ENCODE measurements around the gene PGM2L1. TPM values are rescaled to one million over a fixed set of nuclear protein-coding genes. Genes with fewer than 3 reads are reported as not detected.
"Not testable (repeated sequence)": the region's sequence is repeated elsewhere in the genome, so short reads cannot be mapped to it uniquely, and the experiment has no call there.

Gene PGM2L1
- total and polyA plus RNA-seq, 5 donors from 2014 or later, result 5.9 to 16.8 (median 7.3) TPM

- ATAC-seq (ENCODE audit: low read depth in 2 of 2) (no peak), DNase-seq (no peak)
Observed at GRCh38 chr11:74332291-74332690, 65.9 kb downstream of the PGM2L1 start.

GRCh38 chr11:74331000-74331399 is 67.2 kb downstream of the PGM2L1 start:
- H3K27me3 Mint-ChIP-seq; H3K27me3 ChIP-seq (ENCODE audit: control insufficient read depth, insufficient read depth, low read length); H3K9me3 Mint-ChIP-seq; DNase-seq; H3K36me3 Mint-ChIP-seq; H3K4me1 ChIP-seq (ENCODE audit: control insufficient read depth, insufficient read depth, low read length, poor library complexity, severe bottlenecking); H3K9me3 ChIP-seq (ENCODE audit: control insufficient read depth in 2 of 2, low read length in 2 of 2); H3K4me3 ChIP-seq (ENCODE audit: low read depth, low read length); H3K4me1 Mint-ChIP-seq; H3K4me3 Mint-ChIP-seq; ATAC-seq (ENCODE audit: low read depth in 2 of 2); H3K27ac Mint-ChIP-seq; H3K27ac ChIP-seq (ENCODE audit: insufficient read depth, low read length, poor library complexity, severe bottlenecking): not testable (repeated sequence)
- H3K36me3 ChIP-seq (ENCODE audit: control insufficient read depth, insufficient read depth, low read length), result peaks cover 13% of the 10 kb centered on the region

More at GRCh38 chr11:74332291-74332690, 65.9 kb downstream of the PGM2L1 start:
- Histone ChIP-seq H3K9me3 (ENCODE audit: control insufficient read depth in 2 of 2, low read length in 2 of 2) (no peaks in the 10 kb centered on the region), H3K27ac (ENCODE audit: insufficient read depth, low read length, poor library complexity, severe bottlenecking) (no peak overlapping the region), H3K4me1 (ENCODE audit: control insufficient read depth, insufficient read depth, low read length, poor library complexity, severe bottlenecking) (no peaks in the 10 kb centered on the region), H3K4me3 (ENCODE audit: low read depth, low read length) (no peak overlapping the region), H3K27me3 (ENCODE audit: control insufficient read depth, insufficient read depth, low read length) (no peaks in the 10 kb centered on the region), H3K36me3 (ENCODE audit: control insufficient read depth, insufficient read depth, low read length) (peaks cover 25% of the 10 kb centered on the region)
- Mint-ChIP-seq H3K27ac (peak overlapping the region in 1 of 3 donors; percentile 87), H3K36me3 (peaks cover 8% of the 10 kb centered on the region), H3K4me3 (no peak overlapping the region), H3K27me3 (no peaks in the 10 kb centered on the region), H3K4me1 (peaks cover 0 to 4% (median 0%) of the 10 kb centered on the region in 4 donors), H3K9me3 (no peaks in the 10 kb centered on the region)

GRCh38 chr11:74330075-74330858 is 68.0 kb downstream of the PGM2L1 start:
- peaks cover 4% of the 10 kb centered on the region for H3K36me3 Mint-ChIP-seq
- H3K4me3 Mint-ChIP-seq, result no peak overlapping the region
- peaks cover 12% of the 10 kb centered on the region for H3K36me3 ChIP-seq (ENCODE audit: control insufficient read depth, insufficient read depth, low read length)
- H3K9me3 ChIP-seq (ENCODE audit: control insufficient read depth in 2 of 2, low read length in 2 of 2), result no peaks in the 10 kb centered on the region
- H3K9me3 Mint-ChIP-seq, result no peaks in the 10 kb centered on the region
- DNase-seq (no peak), ATAC-seq (ENCODE audit: low read depth in 2 of 2) (no peak)
- H3K27ac Mint-ChIP-seq, result peak overlapping the region in 1 of 3 donors; percentile 36
- H3K27me3 Mint-ChIP-seq, result no peaks in the 10 kb centered on the region
- H3K27me3 ChIP-seq (ENCODE audit: control insufficient read depth, insufficient read depth, low read length), result no peaks in the 10 kb centered on the region
- H3K4me1 ChIP-seq (ENCODE audit: control insufficient read depth, insufficient read depth, low read length, poor library complexity, severe bottlenecking), result no peaks in the 10 kb centered on the region
- no peak overlapping the region for H3K4me3 ChIP-seq (ENCODE audit: low read depth, low read length)
- H3K4me1 Mint-ChIP-seq, result peaks cover 0 to 4% (median 0%) of the 10 kb centered on the region in 4 donors
- no peak overlapping the region for H3K27ac ChIP-seq (ENCODE audit: insufficient read depth, low read length, poor library complexity, severe bottlenecking)

GRCh38 chr11:74327076-74327475 is 71.2 kb downstream of the PGM2L1 start:
- Histone ChIP-seq H3K9me3 (ENCODE audit: control insufficient read depth in 2 of 2, low read length in 2 of 2) (no peaks in the 10 kb centered on the region), H3K27ac (ENCODE audit: insufficient read depth, low read length, poor library complexity, severe bottlenecking) (no peak overlapping the region), H3K4me3 (ENCODE audit: low read depth, low read length) (no peak overlapping the region), H3K4me1 (ENCODE audit: control insufficient read depth, insufficient read depth, low read length, poor library complexity, severe bottlenecking) (no peaks in the 10 kb centered on the region), H3K27me3 (ENCODE audit: control insufficient read depth, insufficient read depth, low read length) (no peaks in the 10 kb centered on the region), H3K36me3 (ENCODE audit: control insufficient read depth, insufficient read depth, low read length) (peaks cover 7% of the 10 kb centered on the region)
- Mint-ChIP-seq H3K36me3 (no peaks in the 10 kb centered on the region), H3K4me3 (no peak overlapping the region), H3K4me1 (no peaks in the 10 kb centered on the region), H3K9me3 (no peaks in the 10 kb centered on the region), H3K27ac (no peak overlapping the region), H3K27me3 (peaks cover 7% of the 10 kb centered on the region)
- no peak for DNase-seq
- no peak for ATAC-seq (ENCODE audit: low read depth in 2 of 2)

- Mint-ChIP-seq H3K9me3 (no peaks in the 10 kb centered on the region), H3K4me3 (no peak overlapping the region), H3K4me1 (no peaks in the 10 kb centered on the region), H3K36me3 (no peaks in the 10 kb centered on the region), H3K27me3 (peaks cover 7% of the 10 kb centered on the region), H3K27ac (no peak overlapping the region)
- Histone ChIP-seq H3K27ac (ENCODE audit: insufficient read depth, low read length, poor library complexity, severe bottlenecking) (no peak overlapping the region), H3K4me3 (ENCODE audit: low read depth, low read length) (no peak overlapping the region), H3K27me3 (ENCODE audit: control insufficient read depth, insufficient read depth, low read length) (no peaks in the 10 kb centered on the region), H3K4me1 (ENCODE audit: control insufficient read depth, insufficient read depth, low read length, poor library complexity, severe bottlenecking) (no peaks in the 10 kb centered on the region), H3K9me3 (ENCODE audit: control insufficient read depth in 2 of 2, low read length in 2 of 2) (no peaks in the 10 kb centered on the region), H3K36me3 (ENCODE audit: control insufficient read depth, insufficient read depth, low read length) (peaks cover 3% of the 10 kb centered on the region)
- DNase-seq (no peak), ATAC-seq (ENCODE audit: low read depth in 2 of 2) (no peak)
Observed at GRCh38 chr11:74326665-74327064, 71.6 kb downstream of the PGM2L1 start.

GRCh38 chr11:74325649-74326645 is 72.3 kb downstream of the PGM2L1 start:
- Mint-ChIP-seq H3K27ac (no peak overlapping the region), H3K4me1 (no peaks in the 10 kb centered on the region), H3K4me3 (no peak overlapping the region), H3K9me3 (no peaks in the 10 kb centered on the region), H3K27me3 (peaks cover 7% of the 10 kb centered on the region), H3K36me3 (no peaks in the 10 kb centered on the region)
- Histone ChIP-seq H3K4me1 (ENCODE audit: control insufficient read depth, insufficient read depth, low read length, poor library complexity, severe bottlenecking) (no peaks in the 10 kb centered on the region), H3K4me3 (ENCODE audit: low read depth, low read length) (no peak overlapping the region), H3K36me3 (ENCODE audit: control insufficient read depth, insufficient read depth, low read length) (no peaks in the 10 kb centered on the region), H3K27ac (ENCODE audit: insufficient read depth, low read length, poor library complexity, severe bottlenecking) (no peak overlapping the region), H3K27me3 (ENCODE audit: control insufficient read depth, insufficient read depth, low read length) (peaks cover 2% of the 10 kb centered on the region), H3K9me3 (ENCODE audit: control insufficient read depth in 2 of 2, low read length in 2 of 2) (no peaks in the 10 kb centered on the region)
- DNase-seq, result no peak
- no peak for ATAC-seq (ENCODE audit: low read depth in 2 of 2)

GRCh38 chr11:74322667-74323066 is 75.6 kb downstream of the PGM2L1 start:
- H3K9me3 Mint-ChIP-seq, result peaks cover 0 to 4% (median 4%) of the 10 kb centered on the region in 7 donors
- H3K27me3 ChIP-seq (ENCODE audit: control insufficient read depth, insufficient read depth, low read length), result peaks cover 6% of the 10 kb centered on the region

More at GRCh38 chr11:74322667-74323066, 75.6 kb downstream of the PGM2L1 start:
- Mint-ChIP-seq H3K36me3 (no peaks in the 10 kb centered on the region), H3K4me1 (no peaks in the 10 kb centered on the region), H3K27me3 (peaks cover 17% of the 10 kb centered on the region), H3K4me3 (no peak overlapping the region), H3K27ac (no peak overlapping the region)
- peaks cover 3 to 5% of the 10 kb centered on the region in 2 experiments for H3K9me3 ChIP-seq (ENCODE audit: control insufficient read depth in 2 of 2, low read length in 2 of 2)
- no peaks in the 10 kb centered on the region for H3K4me1 ChIP-seq (ENCODE audit: control insufficient read depth, insufficient read depth, low read length, poor library complexity, severe bottlenecking)
- ATAC-seq (ENCODE audit: low read depth in 2 of 2) (no peak), DNase-seq (no peak)
- no peaks in the 10 kb centered on the region for H3K36me3 ChIP-seq (ENCODE audit: control insufficient read depth, insufficient read depth, low read length)
- H3K4me3 ChIP-seq (ENCODE audit: low read depth, low read length), result no peak overlapping the region
- no peak overlapping the region for H3K27ac ChIP-seq (ENCODE audit: insufficient read depth, low read length, poor library complexity, severe bottlenecking)
